Fibroblast of pulmonary artery (primary cell): ENCODE data around the gene KAT6B.

Experiments used
- DNase-seq: peaks from one replicate; pipeline ENCODE4 v3.0.0-alpha.2; 2010; ENCODE audit warnings: low read depth
- H3K4me3 ChIP-seq: replicated peaks from 2 replicates; pipeline ENCODE4 v1.5.1; 2011; ENCODE audit warnings: low read depth, mild to moderate bottlenecking, control low read depth, low read length, moderate library complexity
- TF ChIP-seq, protein P1 (sequence below): IDR thresholded peaks from 2 replicates; pipeline ENCODE4 v1.5.1; 2011; ENCODE audit warnings: mild to moderate bottlenecking, control low read depth, low read length, inconsistent platforms; ENCODE audit errors: missing control alignments

Gene KAT6B

DNA sequence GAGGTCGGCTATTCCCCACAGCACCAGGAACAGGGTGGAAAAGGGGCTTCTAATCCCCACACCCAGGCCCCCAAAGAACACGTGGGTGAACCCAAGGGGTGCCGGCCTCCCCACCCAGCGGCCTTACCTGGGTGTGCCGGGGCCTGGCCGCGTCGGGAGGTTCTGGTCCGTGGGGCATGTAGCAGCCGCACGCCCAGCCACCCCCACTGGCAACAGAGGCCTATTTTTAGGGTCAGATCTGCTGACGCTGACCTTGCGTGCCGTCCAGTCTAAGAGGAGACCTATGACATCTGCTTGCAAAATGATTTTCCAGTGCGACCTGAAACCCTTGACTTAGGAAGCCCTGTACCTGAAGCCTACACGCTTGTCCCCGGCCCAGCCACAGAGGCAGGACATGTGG, 247.0 kb downstream of the KAT6B start:
- TF ChIP-seq, protein P1, sequence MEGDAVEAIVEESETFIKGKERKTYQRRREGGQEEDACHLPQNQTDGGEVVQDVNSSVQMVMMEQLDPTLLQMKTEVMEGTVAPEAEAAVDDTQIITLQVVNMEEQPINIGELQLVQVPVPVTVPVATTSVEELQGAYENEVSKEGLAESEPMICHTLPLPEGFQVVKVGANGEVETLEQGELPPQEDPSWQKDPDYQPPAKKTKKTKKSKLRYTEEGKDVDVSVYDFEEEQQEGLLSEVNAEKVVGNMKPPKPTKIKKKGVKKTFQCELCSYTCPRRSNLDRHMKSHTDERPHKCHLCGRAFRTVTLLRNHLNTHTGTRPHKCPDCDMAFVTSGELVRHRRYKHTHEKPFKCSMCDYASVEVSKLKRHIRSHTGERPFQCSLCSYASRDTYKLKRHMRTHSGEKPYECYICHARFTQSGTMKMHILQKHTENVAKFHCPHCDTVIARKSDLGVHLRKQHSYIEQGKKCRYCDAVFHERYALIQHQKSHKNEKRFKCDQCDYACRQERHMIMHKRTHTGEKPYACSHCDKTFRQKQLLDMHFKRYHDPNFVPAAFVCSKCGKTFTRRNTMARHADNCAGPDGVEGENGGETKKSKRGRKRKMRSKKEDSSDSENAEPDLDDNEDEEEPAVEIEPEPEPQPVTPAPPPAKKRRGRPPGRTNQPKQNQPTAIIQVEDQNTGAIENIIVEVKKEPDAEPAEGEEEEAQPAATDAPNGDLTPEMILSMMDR: no peak
- no peak overlapping the region for H3K4me3 ChIP-seq
- no peak for DNase-seq

DNA sequence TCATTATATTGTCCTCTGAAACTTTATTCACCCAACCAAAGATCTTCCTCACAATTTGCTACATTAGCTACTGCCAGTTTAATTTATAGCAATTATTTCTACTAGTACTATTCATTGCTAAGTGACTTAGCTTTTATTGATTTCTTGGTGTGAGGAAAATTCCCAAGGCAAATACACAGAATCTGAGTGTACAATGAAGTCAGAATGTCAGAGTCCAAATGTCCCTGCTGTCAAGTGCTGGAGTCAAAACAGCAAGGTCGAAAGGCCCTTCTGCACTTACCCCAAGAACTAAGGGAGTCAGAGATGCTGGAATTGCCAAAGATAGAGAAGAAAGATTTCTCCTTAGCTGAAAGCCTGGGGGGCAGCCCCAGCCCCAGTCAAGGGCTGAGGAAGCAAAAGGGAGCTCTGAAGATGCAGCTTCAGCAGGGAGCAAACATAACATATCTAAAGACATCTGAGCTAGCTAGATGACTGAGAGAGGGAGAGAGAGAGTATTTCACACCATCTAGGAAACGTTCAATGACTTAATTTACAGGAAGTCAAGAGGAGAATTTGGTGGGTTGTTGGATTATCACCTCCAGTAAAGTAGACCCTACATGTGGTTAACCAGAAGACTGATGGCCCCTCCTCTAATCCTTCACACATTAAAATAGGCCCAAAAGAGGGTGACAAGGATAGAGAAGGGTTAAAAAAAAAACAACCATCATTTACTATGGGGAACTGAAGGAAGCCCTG, 248.5 kb downstream of the KAT6B start:
- no peak overlapping the region for H3K4me3 ChIP-seq
- TF ChIP-seq, protein P1: no peak
- DNase-seq: no peak

DNA sequence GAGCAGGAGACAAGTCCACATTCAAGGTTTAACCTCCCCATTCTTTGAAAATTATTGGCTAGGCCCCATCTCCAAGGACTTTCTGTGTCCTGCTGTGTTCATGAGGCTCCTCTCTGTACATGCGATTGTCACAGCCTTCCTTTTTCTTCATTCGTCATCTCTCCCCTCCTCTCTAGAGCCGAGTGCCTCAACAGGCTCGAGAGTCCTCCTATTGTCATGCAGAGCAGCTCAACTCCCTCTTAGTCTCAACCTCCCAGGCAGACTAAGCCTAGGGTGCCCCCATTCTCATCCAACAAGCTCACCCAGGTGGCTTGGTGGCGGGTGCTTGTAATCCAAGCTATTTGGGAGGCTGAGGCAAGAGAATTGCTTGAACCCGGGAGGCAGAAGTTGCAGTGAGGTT, 249.9 kb downstream of the KAT6B start:
- H3K4me3 ChIP-seq: no peak overlapping the region
- TF ChIP-seq, protein P1: no peak
- DNase-seq: no peak

DNA sequence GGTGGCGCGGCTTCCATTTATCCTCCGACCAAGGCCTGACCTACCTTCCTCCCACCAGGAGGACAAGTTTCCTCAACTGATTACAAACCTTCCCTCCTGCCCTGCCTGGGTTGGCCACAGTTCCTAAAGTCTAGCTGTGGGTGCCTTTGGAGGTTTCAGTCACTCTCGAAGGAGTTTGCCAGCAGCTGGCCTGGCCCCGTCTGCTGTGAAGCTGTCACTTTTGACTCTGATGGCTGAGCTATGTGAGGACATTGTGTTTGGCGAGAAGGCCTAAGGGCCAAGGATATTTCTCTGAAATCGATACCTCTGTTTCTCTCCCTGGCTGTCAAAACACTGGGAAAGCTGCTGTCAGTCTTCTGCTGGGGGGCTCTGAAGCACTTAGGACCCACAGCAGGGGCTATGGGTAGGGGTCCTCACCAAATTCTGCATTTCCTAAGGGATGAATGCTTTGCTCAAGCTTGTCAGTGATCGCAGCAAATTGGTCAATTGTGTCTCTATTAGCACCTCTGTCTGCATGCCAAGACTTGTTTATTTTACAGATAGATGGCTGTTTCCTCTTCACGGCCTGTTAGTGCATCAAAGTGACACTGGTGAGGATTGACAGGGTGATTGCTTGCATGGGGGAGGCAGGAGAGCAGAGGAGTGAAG, 253.2 kb downstream of the KAT6B start:
- TF ChIP-seq, protein P1: no peak
- no peak for DNase-seq

DNA sequence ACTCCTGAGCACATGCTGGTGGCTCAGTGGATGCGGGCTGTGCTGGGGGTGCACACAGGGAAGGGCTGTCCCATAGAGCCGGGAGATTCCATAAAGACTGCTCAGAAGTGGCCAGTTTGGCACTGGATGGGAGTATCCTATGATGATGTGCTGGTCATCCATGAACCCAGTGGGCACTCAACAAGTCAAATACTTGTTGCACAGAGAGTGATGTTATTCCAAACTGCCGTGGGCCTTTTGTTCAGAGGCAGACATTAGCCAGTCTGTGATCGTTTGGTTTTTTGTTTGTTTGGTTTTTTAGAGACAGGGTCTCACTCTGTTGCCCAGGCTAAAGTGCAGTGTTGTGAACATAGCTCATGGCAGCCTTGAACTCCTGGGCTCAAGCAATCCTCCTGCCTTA, 254.2 kb downstream of the KAT6B start:
- TF ChIP-seq, protein P1: no peak
- H3K4me3 ChIP-seq: no peak overlapping the region
- DNase-seq: no peak

More for the DNA sequence above, 253.2 kb downstream of the KAT6B start:
- no peak overlapping the region for H3K4me3 ChIP-seq

DNA sequence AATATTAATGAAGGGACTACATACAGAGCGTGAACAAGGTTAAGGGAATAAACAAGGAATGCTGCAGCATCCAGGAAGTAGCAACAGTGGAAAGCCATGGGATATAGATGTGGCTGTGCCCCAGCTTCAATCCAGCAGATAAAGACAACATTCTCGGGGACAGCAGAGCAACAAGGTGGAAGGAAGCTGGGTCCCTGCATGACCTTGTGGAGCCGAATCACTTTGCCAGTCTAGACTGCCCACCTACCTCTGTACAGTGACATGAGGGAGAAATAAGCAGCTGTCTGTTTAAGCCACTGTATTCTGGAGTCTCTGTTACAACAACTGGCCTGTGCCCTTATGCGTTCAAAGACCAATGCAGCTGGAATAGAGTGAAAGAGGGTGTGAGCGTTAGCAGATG, 255.0 kb downstream of the KAT6B start:
- no peak for DNase-seq
- TF ChIP-seq, protein P1: no peak
- H3K4me3 ChIP-seq: no peak overlapping the region
